Stimulated activated CD8-positive, alpha-beta memory T cell treated with anti-CD3 and anti-CD28 coated beads, Interleukin-4, amount 100 ng/mL, for 1 hour (primary cell): ENCODE measurements around the gene RPS15.

ENCODE experiments used
- DNase-seq, 2 donors: peaks; one replicate each; pipeline ENCODE4 v3.0.0-alpha.2; 2020; ENCODE audit warnings: low read depth in 2 of 2, low spot score in 1 of 2

Gene RPS15

DNA sequence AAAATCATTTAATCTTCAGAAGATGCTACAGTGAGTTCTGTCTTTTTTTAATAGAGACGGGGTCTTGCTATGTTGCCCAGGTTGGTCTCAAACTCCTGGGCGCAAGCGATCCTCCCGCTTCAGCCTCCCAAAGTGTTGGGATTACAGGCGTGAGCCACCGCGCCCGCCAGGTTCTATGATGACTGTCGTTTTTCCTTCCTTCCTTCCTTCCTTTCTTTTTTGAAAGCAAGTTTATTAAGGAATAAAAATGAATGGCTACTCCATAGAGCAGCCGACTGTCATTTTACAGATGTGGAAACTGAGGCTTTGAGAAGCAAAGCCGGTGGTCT is 36.3 kb upstream of the RPS15 start:
- no peak for DNase-seq

DNA sequence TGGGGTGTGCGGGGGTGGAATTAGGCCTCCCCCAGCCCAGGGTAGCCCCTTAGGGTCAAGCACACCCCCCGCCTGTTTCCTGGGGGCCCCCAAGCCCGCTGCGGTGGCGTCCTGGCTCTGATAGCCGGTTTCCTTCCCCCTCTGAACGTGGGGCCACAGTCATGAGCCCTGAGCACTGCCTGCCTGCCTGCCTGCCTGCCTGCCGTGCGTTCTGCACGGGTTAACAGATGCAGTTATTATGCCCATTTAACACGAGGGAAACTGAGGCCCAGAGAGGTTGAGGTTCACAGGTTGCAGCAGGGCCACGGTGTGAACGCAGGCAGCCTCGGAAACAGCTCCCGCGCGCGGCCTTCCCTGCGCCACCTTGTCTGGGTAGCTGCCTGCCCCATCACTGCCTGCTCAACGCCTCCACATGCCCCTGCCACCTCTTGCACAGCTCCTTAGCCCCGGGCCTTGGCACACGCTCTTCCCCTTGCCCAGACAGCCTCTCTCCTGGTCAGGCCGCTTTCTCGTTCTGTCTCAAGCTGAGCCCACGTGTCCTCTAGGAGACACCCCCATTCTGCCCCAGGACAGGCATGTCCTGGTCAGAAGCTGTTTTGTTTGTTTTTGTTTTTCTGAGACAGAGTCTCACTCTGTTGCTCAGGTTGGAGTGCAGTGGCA is 35.7 kb upstream of the RPS15 start:
- DNase-seq: no peak

DNA sequence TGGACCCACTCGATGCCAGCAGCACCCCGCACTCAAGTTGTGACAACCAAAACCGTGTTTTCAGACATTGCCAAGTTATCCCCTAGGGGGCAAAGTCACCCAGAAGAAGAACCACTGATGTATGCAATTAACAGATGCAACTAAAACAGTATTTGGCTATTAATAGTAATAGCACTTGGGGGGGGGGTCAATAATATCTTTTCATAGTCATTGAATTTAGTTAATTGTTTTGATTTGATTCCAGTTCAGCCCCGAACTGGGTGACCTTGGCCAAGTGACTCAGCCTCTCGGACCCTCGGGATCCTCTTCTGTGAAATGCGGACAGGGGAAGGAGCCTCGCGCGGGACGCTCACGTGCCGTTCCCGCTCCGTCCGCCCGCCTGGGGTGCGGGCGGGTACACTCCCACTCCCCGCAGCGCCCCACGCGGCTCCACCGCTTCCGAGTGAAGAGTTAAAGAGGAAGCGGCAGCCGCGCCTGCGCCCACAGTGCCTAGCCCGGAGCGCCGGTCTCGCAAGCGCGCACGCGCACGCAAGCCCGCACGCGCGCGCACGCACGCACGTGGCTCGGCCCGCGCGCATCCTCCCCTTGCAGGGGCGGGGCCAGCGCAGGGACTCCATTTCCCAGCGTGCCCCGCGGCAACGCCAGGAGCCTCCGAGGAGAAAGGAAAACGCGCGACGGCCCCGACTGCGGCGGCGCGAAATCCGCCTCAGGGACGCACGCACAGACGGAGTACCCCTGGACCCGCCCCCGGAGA is 31.2 kb upstream of the RPS15 start:
- peak; percentile 94 to 99 for DNase-seq

DNA sequence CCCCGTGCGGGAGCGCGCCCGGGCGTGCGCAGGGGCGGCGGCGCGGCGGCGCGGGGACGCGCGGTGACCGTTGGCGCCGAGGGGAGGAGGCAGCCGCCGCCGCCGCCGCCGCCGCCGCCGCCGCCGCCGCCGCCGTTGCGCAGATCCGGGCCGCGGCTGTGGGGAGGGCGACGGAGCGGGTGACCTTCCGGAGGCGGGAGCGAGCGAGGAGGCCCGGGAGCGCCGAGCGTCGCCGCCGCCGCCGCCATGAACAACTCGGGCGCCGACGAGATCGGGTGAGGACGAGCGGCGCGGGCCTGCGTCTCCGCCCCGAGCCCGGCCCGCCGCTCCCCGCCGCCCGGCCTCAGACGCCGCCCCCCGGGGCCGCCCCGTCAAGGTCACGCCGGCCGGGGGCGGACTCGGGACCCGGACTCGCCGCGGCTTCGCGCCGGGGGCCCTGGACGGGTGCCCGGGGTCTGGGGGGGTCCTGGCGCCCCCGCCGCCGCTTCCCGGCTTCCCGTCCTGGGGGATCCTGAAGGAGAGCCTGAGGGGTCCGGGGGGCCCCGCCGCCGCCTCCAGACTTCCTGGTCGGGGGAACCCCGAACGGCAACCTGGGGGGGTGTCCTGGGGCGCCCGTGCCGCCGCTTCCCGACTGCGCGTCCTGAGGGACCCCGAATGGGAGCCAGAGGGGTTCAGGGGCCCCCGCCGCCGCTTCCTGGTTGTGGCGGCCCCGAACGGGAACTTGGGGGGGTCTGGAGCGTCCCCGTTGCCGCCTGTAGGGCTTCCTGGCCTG is 30.5 kb upstream of the RPS15 start, which contains the start of gene DAZAP1:
TSS of gene DAZAP1 (plus strand) at position 59 of the 772 bp plus-strand sequence. CDS start at position 247, 188 bp downstream.
- DNase-seq: no peak

DNA sequence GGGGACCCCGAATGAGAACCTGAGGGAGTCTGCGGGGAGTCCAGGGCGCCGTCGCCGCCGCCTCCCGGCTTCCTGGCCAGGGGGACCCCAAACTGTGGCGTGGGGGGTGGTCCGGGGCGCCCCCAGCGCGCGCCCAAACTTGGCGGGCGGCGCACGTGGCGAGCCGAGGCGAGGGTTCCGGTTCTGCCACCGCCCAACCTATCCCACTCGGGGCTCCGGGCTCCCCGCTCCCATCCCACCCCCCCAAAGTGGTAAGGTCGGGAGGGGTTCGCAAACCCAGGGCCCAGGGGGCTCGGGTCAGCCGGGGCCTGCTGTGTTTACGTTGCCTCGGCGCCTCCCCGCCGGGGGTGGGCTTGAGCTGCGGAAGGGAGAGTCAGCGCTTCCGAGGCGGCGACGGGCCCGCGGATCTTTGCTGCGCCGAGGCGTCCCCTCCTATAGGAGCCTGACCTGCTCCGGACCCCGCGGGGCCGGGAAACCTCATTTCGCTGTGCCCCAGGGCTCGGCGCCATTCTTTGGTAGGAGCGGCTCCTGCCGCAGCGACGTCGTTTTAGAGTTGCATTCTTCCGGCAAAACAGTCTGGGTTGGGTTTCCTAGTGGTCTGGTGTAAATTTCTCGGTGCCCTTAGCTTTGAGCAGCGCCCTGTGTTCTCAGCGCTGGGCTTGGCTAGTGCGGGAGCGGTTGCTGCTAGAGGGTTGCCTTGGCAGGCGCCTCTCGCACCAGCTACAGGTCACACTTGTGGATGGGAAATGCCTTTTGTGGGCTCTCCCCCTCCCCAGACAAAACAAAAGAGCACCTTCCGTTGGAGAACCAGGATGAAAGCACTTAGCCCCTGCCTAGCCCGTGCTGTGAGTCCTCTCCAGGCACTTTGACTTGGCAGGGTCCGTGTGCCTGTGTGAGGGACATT is 29.6 kb upstream of the RPS15 start:
- DNase-seq: peak in 1 of 2 donors; percentile 27

DNA sequence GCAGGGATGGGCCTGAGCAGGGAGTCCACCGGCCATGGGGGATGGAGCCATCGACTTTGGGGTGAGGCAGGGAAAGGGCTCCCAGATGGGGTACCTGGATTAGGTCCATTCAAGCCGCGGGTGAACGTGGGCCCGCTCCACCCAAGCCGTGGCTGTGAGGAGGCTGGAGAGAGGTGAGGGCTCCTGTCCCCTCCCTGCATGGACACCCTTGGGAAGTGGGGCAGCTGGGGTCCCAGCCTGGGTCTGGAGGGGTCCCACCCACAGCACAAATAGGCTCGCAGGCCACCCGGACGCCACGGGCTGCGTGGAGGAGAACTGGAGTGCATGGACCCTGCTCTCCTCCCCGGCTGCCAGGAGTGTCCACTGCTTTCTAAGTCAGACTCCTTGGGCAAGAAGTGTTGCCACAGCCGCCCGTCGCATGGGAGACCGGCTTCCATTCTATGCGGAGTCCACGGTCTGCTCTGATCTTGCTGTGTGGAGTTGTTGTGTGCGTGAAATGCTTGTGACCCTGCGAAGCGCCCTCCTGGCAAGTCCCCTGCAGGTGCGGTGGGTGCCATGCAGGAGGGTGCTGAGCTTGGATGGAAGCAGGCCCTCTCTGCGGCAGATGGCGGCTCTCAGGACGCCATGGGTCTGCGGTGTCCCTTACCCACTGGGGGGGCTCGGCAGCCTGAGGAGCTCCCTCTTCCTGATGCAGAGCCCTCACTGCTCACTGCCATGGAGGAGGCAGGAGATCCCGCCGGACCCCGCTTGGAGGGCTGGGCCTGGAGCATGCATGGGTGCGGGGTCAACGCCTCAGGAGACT is 28.8 kb upstream of the RPS15 start:
- DNase-seq: no peak

DNA sequence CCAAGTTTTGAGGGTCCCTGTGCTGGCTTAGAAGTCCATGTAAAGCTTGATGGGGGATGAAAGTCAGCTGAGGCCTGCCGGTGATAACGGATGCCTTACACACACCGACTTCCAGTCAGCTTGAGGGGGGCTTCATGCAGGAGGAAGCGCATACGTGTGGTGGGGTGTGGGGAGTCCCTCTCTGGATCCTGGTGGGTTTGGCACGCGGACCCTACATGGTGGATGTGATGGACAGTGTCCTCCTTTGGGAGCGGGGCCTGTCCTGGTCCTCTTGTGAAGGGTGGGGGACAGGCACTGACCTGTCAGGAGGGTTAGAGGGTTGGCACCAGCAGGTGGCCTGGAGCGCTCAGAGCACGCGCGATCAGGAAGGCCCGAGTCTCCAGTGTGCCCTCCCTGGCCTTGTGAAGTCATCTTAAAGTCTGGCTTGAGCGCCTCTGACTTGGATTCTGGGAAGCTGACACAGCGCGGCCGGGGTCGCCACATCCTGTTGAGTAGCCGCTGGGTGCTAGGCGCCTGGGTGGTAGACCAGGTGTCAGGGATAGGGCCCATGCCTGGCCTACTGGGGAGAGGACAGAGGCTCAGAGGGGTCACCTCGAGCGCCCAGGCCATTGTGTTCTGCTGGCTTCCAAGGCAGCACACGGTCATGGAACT is 27.9 kb upstream of the RPS15 start:
- no peak for DNase-seq

DNA sequence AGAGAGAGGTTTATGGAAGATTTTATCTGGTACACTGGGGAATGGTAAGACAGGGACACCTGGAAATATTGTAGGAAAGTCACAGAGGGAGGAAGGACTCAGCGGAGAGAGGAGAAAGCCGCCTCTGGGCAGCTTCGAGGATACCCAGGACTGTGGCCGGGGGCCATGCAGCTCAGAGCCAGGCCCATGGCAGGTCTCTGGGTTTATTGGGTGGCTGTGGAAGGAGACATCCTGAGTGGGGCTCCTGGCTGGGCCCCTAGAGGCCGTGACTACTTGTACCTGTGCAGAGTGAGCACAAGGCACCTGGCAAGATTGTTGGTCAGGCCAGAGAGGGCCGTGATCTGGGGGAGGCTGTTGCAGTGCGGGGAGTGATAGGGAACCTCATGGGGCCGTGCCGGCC is 27.4 kb upstream of the RPS15 start:
- no peak for DNase-seq

DNA sequence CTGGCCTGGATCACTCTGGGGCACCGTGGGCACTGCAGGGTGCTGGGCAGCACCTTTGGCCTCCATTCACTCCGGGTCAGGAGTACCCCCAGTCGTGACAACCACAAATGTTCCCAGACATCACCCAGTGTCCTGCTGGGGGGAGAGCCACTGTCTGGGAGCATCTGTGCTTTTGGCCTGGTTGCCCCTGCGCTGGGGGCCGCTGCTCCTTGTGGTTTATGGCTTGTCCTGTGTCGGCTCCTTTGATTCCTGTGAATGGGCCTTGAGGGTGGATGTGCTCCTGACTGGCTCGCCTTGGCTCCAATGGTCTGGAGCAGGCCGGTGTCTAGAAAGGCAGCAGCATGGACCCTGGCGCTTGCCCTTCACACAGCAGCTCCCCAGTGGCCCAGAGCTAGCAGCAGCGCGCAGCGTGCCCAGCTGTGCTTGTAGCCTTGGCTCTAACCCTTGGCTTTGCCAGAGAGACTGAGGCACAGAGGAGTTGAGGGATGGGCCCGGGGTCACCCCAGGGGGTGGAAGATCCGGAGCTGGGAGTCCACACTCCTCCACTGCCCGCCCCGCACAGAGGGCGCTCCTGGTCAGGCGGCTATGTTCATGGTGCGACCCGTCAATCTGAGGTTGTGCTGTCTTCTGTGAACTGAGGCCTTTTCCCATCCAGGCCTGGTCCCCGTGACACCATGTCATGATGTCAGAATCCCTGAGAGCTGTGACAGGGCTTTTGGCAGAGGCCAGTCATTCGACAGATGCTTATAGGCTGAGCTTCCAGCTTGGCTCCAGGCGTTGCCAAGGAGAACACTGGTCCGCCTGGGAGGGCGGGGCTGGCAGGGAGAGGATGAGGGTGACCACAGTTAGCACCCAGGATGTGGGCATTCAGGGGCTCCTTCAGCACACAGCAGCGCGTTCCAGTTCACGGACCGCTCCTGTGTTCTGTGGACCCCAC is 26.7 kb upstream of the RPS15 start:
- no peak for DNase-seq

DNA sequence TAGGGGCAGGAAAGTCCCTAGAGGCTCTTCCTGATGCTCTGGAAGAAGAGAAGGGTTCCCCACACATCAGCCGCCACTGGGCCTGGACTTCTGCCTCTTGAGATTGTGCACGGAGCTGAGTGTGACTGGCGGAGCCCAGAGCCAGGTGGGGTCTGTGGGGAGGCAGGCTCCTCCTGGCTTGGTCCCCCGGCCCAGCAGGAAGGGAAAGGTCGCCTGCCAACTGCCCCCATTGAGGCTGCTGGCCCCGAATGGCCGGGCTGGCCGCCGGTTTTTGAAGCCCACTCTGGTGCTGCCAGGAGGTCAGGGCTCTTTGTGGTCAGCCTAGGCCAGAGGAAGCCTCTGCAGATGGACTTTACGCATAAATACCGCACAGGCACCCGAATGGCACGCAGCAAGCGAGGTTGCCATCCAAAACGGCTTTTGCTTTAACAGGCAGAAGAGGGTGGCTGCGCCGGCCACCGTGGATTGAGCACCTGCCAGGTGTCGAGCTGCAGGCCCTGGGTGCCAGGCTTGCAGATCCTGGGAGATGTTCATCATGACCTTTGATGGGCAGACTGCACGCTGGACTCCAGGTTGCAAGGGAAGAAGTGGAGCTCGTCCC is 25.8 kb upstream of the RPS15 start:
- DNase-seq: no peak

DNA sequence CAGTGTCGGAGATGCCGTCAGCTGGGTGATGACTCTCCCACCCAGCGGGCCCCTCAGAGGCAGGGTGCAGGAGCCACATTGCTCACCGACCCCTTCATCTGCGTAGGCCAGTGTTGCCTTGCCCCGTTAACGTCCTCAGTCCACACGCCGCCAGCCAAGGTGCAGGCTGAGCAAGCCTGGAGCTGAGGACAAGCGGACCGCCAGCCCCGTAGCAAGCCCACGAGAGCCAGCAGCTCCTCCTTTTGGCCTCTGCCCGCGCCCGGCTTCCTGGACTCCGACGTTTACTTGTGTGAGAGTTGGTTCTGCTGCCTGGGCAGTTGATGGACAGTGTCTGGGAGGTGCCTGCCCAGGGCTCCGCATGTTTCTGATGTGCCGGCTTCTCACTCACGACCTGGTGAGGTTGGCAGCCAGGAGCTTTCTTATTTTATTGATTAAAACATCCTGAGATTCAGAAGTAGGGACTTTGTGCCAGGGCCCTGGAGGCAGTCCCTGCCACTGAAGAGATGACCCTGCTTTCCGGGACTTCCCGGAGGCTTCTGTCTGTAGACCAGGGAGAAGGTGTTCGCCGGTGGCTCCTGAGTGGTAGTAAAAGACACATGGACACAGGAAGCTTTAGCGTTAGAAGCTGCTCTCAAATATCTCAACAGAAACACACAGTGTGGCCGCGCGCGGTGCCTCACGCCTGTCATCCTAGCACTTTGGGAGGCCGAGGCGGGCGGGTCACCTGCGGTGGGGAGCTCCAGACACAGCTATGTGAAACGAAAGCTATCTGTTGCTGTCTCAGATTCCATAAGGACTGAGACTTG is 25.0 kb upstream of the RPS15 start:
- DNase-seq: no peak

DNA sequence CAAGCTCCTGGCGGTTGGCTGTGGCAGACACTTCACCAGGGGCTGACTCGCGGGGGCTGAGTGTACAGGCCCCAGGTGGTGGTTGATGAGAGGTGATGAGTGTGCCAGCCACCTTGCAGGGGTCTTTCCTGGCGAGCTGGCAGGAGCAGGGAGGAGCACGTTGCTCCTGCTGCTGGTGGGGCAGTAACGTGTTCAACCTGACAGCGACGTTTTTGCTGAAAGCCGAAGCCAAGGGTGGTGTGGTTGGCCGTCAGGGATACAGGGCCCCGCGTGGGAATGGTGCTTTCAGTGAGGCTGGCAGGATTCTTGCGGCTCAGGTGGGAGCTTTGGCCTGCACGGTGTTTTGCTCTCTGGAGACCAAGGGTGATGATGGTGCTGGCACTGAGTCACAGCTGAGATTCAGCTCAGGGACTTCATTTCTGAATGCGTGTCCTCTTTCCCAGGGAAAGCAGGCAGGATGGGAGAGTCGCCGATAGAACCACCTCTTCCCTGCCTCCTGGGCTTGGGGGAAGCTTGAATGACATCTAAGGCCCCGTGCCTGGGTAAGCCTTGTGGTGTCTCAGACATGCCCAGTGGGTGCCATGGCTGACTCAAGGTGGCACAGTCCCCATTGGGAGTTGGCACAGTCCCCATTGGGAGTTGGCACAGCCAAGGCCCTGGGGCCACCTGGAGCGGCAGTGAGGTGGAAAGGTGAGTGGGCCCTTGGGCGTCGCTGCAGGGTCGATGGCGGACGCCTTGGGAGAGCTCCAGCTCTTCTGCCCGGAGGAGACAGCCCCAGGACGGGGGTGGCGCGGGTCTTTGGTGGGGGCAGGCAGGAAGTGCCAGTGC is 22.0 kb upstream of the RPS15 start:
- DNase-seq: no peak

DNA sequence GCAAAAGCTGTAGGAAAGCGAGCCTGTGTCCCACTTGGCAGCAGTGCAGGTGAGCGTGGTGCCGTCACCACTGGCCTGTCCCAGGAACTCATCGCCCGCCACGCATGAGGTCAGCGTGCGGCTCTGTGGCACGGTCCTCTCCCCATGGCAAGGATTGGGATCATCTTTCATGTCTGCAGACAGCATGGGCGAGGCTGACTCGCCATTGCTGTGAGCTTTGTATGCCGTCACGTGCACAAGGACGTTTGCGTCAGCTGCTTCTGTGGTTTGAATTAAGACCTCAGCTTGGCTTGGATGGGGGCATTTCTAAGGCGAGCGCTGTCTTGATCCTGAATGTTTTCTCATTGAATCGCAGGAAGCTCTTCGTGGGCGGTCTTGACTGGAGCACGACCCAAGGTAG is 21.1 kb upstream of the RPS15 start:
- no peak for DNase-seq

DNA sequence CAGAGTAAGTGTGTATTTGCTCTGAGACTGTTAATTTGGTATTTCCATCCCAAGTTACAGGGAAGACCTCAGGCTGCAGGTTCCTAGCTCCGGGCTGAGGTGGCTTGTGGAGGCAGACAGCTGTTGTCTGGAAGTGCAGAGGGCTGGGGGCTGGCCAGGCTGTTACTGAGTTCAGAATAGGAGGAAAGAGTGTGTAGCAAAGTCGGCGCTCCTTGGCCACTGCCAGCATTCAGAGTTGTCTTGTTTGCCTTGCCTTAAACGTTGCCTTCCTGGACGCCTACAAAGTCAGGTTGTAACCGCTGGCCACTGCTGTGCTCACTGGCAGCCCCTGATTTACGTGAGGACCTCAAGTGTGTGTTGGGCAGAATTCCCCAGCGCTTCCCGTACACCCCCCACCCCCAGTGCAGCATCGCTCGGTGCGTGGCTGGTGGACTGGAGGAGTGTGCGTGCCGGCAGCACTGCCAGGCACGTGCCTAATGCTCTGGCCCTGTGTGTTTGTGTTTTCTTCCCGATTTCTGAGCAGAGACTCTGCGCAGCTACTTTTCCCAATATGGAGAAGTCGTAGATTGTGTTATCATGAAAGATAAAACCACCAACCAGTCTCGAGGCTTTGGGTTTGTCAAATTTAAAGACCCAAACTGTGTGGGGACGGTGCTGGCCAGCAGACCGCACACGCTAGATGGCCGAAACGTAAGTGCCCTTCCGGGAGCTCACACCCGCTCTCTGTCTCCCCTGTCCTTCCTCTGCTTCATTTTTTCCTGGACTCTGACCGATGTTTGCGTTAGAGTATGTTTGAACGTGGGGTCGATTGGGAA is 20.3 kb upstream of the RPS15 start:
- no peak for DNase-seq

DNA sequence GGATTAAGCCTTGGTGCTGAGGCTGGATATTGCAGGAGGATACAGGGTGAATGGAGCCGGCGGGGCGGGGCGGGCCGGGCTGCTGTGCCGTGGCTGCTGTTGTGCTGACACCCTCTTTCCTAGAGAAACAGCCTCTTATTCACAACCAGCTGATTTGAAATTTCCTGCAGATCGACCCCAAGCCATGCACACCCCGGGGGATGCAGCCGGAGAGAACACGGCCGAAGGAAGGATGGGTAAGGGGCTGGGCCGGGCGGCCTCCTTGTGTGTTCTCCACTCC is 19.8 kb upstream of the RPS15 start:
- DNase-seq: no peak
